Tibial nerve (tissue), 4 donors: ENCODE results near the gene CHST15. TPM values are rescaled to one million over a fixed set of nuclear protein-coding genes. Genes with fewer than 3 reads are reported as not detected.

Experiments used
- DNase-seq, 2 donors: peaks; one replicate each; pipeline ENCODE4 v3.0.0-alpha.2; 2019; ENCODE audit warnings: low spot score in 2 of 2
- H3K27ac ChIP-seq, 4 donors: fragments of 200-600 bp; sonication (generic) in 3 of 4; one replicate each; pipeline ENCODE4 v1.5.1; 2017 to 2019; ENCODE audit warnings: mild to moderate bottlenecking in 1 of 4
- H3K27me3 ChIP-seq, 2 donors: fragments of 200-600 bp; sonication (generic) in 1 of 2; one replicate each; pipeline versions ENCODE4 v1.5.1 to v1.6.0; 2017 to 2019
- H3K36me3 ChIP-seq, 3 donors: fragments of 200-600 bp; sonication (generic); one replicate each; pipeline ENCODE4 v1.5.1; 2018 to 2019
- H3K4me1 ChIP-seq, 4 donors: fragments of 200-600 bp; sonication (generic) in 3 of 4; one replicate each; pipeline ENCODE4 v1.5.1; 2017 to 2019
- H3K4me3 ChIP-seq, 4 donors: fragments of 200-600 bp; sonication (generic) in 3 of 4; one replicate each; pipeline ENCODE4 v1.5.1; 2017 to 2019; ENCODE audit warnings: mild to moderate bottlenecking in 1 of 4, moderate library complexity in 1 of 4
- H3K9me3 ChIP-seq, 4 donors: fragments of 200-600 bp; sonication (generic) in 3 of 4; one replicate each; pipeline ENCODE4 v1.5.1; 2017 to 2019
- EP300 ChIP-seq, 2 donors: sonication (generic); formaldehyde crosslinking; IDR thresholded peaks; one replicate each; pipeline ENCODE4 v1.6.1; 2017; ENCODE audit warnings: antibody characterized with exemption in 2 of 2, mild to moderate bottlenecking in 1 of 2
- POLR2A ChIP-seq, 2 donors: fragments of 450-650 bp; IDR thresholded peaks; one replicate each; pipeline ENCODE4 v1.6.1; 2017; ENCODE audit warnings: antibody characterized with exemption in 2 of 2, mild to moderate bottlenecking in 2 of 2, moderate library complexity in 2 of 2
- WGBS, 2 donors: methylation state at CpG; one replicate each; pipeline ENCODE4 v1.1.5; 2018; 5-methylcytosine and 5-hydroxymethylcytosine counted together
- total RNA-seq, 4 donors: library from RNA; depleted of rRNA; stranded (reverse); fragments of >200 nt; gene quantifications; one replicate each; pipeline ENCODE4 v1.1.0, GENCODE V29; 2016
- TF ChIP-seq, protein P1 (sequence below), 5 experiments: fragments of 200-600 bp in 3 of 5; fragments of 450-650 bp in 2 of 5; sonication (generic) in 3 of 5; IDR thresholded peaks; one replicate each; pipeline ENCODE4 v1.5.1; 2016 to 2019; ENCODE audit warnings: antibody characterized with exemption in 5 of 5, mild to moderate bottlenecking in 3 of 5, moderate library complexity in 2 of 5

Gene CHST15
- total RNA-seq, 4 donors from 2014 or later = 29.8 to 45.6 (median 34.3) TPM

DNA sequence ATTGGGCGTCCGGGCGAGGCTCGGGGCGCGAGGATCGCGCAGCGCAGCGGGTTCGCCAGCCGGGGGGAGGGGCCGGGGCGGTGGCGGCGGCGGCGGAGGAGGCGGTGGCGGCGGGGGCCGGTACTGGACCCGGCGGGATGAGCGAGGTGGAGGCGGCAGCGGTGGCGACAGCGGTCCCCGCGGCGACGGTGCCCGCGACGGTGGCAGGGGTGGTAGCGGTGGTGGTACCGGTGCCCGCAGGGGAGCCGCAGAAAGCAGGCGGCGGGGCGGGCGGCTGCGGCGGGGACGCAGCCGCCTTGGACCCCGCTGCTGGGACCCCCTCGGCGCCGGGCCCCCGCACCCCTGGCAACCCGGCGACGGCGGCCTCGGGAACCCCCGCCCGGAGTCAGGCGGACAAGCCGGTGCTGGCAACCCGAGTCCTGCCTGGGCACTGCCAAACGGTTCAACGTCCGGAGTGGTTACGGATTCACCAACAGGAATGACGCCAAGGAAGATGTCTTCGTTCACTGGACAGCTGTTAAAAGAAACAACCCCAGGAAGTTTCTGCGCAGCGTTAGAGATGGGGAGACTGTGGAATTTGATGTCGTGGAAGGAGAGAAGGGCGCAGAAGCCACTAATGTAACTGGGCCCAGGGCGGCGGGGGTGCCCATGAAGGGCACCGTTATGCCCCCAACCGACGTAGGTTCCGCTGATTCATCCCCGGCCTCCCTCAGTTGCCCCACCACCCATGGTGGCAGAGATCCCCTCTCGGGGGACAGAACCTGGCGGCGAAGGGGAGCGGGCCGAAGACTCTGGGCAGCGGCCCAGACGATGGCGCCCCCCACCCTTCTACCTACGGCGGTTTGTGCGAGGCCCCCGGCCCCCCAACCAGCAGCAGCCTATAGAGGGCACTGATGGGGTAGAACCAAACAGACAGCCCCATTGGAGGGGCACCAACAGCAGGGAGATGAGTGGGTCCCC, 101.5 kb downstream of the CHST15 start:
- H3K9me3 ChIP-seq = no peaks in the 10 kb centered on the region
- no peak overlapping the region for H3K27ac ChIP-seq
- DNase-seq = no peak
- H3K4me1 ChIP-seq = peaks cover 0 to 36% (median 14%) of the 10 kb centered on the region in 4 donors
- 12 to 32% methylated on average over 63 to 82 of the region's 92 CpGs for WGBS, 2 donors
- TF ChIP-seq EP300 (IDR thresholded peaks at IDR 0.05) = no peak
- no peaks in the 10 kb centered on the region for H3K36me3 ChIP-seq
- peak overlapping the region in 1 of 4 donors; percentile 35 for H3K4me3 ChIP-seq
- H3K27me3 ChIP-seq = peaks cover 0 to 52% of the 10 kb centered on the region in 2 donors

DNA sequence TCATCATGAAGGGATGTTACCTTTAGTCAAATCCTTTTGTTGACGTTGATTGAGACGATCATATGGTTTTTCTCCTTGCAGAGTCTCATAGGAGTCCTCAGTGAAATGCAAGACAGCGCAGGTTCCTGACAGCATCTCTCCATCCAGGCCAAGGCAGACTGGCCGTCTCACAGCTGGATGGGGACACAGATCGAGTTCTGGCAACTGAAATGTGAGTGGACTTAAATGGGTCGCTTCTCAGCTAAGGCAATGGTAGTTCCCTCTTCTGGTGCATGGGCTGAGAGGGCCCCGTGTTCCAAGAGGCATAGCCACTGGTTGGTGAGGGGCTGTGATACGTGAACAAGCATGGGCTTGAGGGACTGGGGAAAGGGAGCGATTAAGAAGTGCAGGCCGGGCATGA, 102.5 kb downstream of the CHST15 start:
- peaks cover 0 to 52% of the 10 kb centered on the region in 2 donors for H3K27me3 ChIP-seq
- H3K27ac ChIP-seq = no peak overlapping the region
- WGBS, 2 donors = 90 to 93% methylated on average over 10 of the region's 10 CpGs
- no peaks in the 10 kb centered on the region for H3K9me3 ChIP-seq
- H3K36me3 ChIP-seq = no peaks in the 10 kb centered on the region
- no peak overlapping the region for H3K4me3 ChIP-seq
- H3K4me1 ChIP-seq = peaks cover 0 to 26% (median 10%) of the 10 kb centered on the region in 4 donors
- DNase-seq = no peak
- TF ChIP-seq, protein P1, sequence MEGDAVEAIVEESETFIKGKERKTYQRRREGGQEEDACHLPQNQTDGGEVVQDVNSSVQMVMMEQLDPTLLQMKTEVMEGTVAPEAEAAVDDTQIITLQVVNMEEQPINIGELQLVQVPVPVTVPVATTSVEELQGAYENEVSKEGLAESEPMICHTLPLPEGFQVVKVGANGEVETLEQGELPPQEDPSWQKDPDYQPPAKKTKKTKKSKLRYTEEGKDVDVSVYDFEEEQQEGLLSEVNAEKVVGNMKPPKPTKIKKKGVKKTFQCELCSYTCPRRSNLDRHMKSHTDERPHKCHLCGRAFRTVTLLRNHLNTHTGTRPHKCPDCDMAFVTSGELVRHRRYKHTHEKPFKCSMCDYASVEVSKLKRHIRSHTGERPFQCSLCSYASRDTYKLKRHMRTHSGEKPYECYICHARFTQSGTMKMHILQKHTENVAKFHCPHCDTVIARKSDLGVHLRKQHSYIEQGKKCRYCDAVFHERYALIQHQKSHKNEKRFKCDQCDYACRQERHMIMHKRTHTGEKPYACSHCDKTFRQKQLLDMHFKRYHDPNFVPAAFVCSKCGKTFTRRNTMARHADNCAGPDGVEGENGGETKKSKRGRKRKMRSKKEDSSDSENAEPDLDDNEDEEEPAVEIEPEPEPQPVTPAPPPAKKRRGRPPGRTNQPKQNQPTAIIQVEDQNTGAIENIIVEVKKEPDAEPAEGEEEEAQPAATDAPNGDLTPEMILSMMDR (IDR thresholded peaks at IDR 0.05) = no peak
- no peak for TF ChIP-seq EP300 (IDR thresholded peaks at IDR 0.05)
- no peak for TF ChIP-seq POLR2A (IDR thresholded peaks at IDR 0.05)

DNA sequence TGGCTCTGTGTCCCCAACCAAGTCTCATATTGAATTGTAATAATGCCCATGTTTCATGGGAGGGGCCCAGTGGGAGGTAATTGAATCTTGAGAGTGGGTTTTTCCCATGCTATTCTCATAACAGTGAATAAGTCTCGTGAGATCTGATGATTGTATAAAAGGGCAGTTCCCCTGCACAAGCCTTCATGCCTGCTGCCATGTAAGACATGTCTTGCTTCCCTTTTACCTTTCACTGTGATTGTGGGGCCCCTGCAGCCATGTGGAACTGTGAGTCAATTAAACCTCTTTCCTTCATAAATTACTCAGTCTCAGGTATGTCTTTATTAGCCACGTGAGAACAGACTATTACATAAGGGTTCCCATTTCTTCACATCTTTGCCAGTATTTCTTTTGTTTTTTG, 104.7 kb downstream of the CHST15 start:
- no peak overlapping the region for H3K4me3 ChIP-seq
- TF ChIP-seq EP300 (IDR thresholded peaks at IDR 0.05) (no peak), POLR2A (IDR thresholded peaks at IDR 0.05) (no peak)
- TF ChIP-seq, protein P1 (IDR thresholded peaks at IDR 0.05) = no peak
- H3K27me3 ChIP-seq = peaks cover 0 to 44% of the 10 kb centered on the region in 2 donors
- peaks cover 0 to 7% (median 0%) of the 10 kb centered on the region in 4 donors for H3K4me1 ChIP-seq
- H3K27ac ChIP-seq = no peak overlapping the region
- 61 to 75% methylated on average over 2 of the region's 2 CpGs for WGBS, 2 donors
- H3K9me3 ChIP-seq = no peaks in the 10 kb centered on the region
- H3K36me3 ChIP-seq = no peaks in the 10 kb centered on the region
- no peak for DNase-seq

DNA sequence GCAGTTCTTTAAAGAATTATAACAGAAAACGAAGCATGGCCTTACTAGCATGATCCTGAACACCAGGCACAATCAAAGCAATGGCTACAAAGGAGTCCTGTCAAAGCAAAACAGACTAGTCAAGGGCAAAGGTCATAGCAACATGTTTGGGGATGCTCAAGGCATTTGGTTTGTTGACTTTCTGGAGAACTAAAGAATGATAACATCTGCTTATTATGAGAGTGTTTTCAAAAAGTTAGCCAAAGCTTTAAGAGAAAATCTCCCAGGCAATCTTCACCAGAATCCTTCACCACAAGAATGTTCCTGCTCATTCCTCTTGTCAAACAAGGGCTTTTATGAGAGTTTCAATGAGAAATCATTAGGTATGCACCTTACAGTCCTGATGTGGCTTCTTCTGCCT, 106.7 kb downstream of the CHST15 start:
- TF ChIP-seq EP300 (IDR thresholded peaks at IDR 0.05) (no peak), POLR2A (IDR thresholded peaks at IDR 0.05) (no peak)
- TF ChIP-seq, protein P1 (IDR thresholded peaks at IDR 0.05) = no peak
- no peak overlapping the region for H3K4me3 ChIP-seq
- H3K36me3 ChIP-seq = no peaks in the 10 kb centered on the region
- 46 to 53% methylated on average over 1 of the region's 1 CpG for WGBS, 2 donors
- peaks cover 0 to 24% of the 10 kb centered on the region in 2 donors for H3K27me3 ChIP-seq
- DNase-seq = no peak
- no peak overlapping the region for H3K27ac ChIP-seq
- H3K4me1 ChIP-seq = peaks cover 0 to 2% (median 0%) of the 10 kb centered on the region in 4 donors
- no peaks in the 10 kb centered on the region for H3K9me3 ChIP-seq

DNA sequence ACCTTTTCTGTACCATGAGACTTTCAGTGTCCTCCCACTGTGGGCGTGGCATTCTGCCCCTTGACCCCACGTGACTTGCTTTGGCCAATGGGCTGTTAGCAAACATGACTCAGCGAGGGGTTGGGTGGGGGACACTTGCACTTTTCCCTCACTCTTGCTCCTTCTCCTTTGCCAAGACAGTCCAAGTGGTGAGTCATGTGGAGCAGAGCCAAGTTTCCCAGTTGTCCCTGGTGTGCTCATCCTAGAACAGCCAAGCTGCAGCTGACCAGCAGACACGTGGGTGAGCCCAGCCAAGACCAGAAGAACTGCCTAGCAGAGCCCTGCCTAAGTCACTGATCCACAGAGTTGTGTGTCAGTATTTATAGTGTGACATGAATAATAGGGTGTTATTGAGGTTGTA, 119.0 kb downstream of the CHST15 start:
- peaks cover 0 to 12% (median 0%) of the 10 kb centered on the region in 4 donors for H3K9me3 ChIP-seq
- no peak for DNase-seq
- no peak overlapping the region for H3K4me3 ChIP-seq
- H3K4me1 ChIP-seq = peaks cover 0 to 9% (median 4%) of the 10 kb centered on the region in 4 donors
- TF ChIP-seq EP300 (IDR thresholded peaks at IDR 0.05) (no peak), POLR2A (IDR thresholded peaks at IDR 0.05) (no peak)
- TF ChIP-seq, protein P1 (IDR thresholded peaks at IDR 0.05) = no peak
- H3K27ac ChIP-seq = no peak overlapping the region
- no peaks in the 10 kb centered on the region for H3K36me3 ChIP-seq
- 76 to 83% methylated on average over 4 of the region's 4 CpGs for WGBS, 2 donors
- H3K27me3 ChIP-seq = peaks cover 0 to 66% of the 10 kb centered on the region in 2 donors
